Skin epidermis (tissue), 12 donors: ENCODE results near the gene SEC14L5.

ENCODE experiments used
- H3K27ac ChIP-seq, 21 experiments: fragments of 200-600 bp; sonication (generic) in 11 of 21; one replicate each; pipeline ENCODE4 v1.5.0; 2020; ENCODE audit warnings: mild to moderate bottlenecking in 3 of 21, inconsistent platforms in 2 of 21, moderate library complexity in 2 of 21
- H3K4me3 ChIP-seq, 7 experiments: fragments of 200-600 bp; sonication (generic) in 2 of 7; one replicate each; pipeline ENCODE4 v1.5.0; 2020; ENCODE audit warnings: inconsistent platforms in 2 of 7, mild to moderate bottlenecking in 2 of 7, moderate library complexity in 1 of 7

Gene SEC14L5

DNA sequence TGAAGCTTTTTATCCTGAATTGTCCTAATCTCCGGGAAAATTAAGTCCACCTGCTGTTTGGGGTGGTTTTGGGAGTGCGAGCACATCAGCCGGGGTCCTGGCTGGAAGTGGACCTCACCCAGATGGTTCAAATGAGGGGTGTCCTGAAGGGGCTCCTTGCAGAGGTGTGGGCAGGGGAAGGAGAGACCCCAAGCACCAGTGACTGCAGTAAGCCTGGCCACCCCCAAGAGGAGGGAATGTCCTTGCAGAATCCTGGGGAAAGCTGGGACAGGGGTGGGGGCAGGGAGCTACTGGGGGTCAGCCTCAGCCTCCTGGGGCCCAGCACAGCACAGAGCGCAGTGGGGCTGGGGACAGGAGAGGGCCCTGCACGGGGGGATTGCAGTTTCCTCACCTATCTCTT is 46.2 kb downstream of the SEC14L5 start:
- Histone ChIP-seq H3K4me3 (no peak overlapping the region), H3K27ac (no peak overlapping the region)

DNA sequence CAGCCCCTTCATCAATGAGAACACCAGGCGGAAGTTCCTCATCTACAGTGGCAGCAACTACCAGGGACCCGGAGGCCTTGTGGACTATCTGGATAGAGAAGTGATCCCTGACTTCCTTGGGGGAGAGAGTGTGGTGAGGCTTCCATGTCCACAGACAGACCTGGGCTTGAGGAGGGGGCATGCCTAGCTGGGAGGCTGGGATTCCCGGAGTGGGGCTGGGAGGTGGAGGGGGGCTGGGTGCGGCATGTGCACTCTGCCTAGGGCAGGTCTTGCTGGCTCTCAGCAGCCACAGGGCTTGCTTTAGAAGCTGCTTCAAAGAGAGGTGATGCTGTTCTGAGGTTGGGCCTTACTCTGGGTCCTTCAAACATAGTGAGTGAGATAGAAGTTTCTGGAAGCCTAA is 47.8 kb downstream of the SEC14L5 start:
- H3K4me3 ChIP-seq: no peak overlapping the region
- no peak overlapping the region for H3K27ac ChIP-seq

DNA sequence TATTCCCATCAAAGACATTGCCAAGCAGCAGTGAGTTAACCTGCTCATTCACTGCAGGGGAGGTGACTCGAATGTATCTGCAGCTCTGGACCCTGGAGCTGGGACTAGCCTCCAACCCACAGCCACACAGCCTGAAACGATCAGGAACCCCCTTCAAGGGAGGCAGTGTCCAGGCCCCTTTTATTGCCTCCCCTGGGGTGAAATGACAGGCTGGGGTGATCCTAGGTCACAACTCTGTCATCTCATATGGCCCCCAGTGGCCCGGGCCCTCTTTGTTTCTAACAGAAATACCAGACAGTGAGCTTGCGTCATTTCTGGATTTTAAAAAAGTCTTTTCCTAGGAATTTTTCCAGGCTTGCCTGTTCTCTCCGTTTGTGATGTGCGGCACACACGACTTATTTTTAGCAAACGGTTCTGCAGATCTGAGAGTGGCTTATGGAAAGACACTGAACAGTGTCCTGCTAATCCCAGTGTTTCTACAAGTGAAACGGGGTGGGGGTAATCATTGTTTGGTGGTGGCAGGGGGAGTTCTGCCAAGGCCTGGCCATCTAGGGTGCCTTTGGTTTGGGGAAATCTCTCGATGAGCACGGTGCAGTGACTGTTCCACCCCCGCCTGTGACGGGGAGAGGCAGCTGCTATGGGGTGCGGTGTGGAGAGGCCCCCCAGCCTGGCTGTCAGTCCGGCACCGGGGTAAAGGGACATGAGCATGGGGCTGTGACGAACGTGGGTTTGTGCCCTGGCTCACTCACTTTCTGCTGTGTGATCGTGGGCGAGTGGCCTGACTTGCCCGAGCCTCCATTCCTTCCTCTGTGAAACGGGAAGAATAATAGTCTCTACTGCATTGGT is 48.4 kb downstream of the SEC14L5 start:
- no peak overlapping the region for H3K27ac ChIP-seq
- H3K4me3 ChIP-seq: no peak overlapping the region

DNA sequence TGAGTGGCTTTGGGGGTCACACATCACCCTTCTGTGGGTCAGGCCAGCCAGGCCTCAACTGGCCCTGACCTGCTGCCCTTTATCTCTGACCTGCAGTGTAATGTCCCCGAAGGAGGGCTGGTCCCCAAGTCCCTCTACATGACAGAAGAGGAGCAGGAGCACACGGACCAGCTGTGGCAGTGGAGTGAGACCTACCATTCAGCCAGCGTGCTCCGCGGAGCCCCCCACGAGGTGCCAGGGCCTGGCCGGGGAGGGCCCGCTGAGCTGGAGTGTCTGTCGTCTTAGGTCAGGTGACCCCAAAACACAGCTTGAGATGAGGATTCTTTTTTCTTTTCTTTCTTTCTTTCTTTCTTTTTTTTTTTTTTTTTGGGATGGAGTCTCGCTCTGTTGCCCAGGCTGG is 49.1 kb downstream of the SEC14L5 start:
- Histone ChIP-seq H3K27ac (no peak overlapping the region), H3K4me3 (no peak overlapping the region)

DNA sequence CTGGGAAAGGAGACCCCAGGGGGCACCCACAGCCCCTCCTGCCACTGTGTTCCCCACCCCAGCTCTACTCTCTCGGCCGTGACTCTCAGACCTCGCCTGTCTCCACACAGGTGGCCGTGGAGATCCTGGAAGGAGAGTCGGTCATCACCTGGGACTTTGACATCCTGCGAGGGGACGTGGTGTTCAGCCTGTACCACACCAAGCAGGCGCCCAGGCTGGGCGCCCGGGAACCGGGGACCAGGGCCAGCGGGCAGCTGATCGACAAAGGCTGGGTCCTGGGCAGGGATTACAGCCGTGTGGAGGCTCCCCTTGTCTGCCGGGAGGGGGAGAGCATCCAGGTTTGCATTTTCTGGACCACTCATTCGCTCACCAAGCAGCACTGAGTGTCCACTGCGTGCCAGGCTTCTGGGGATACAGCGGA is 50.2 kb downstream of the SEC14L5 start:
- H3K4me3 ChIP-seq: no peak overlapping the region
- H3K27ac ChIP-seq: no peak overlapping the region

DNA sequence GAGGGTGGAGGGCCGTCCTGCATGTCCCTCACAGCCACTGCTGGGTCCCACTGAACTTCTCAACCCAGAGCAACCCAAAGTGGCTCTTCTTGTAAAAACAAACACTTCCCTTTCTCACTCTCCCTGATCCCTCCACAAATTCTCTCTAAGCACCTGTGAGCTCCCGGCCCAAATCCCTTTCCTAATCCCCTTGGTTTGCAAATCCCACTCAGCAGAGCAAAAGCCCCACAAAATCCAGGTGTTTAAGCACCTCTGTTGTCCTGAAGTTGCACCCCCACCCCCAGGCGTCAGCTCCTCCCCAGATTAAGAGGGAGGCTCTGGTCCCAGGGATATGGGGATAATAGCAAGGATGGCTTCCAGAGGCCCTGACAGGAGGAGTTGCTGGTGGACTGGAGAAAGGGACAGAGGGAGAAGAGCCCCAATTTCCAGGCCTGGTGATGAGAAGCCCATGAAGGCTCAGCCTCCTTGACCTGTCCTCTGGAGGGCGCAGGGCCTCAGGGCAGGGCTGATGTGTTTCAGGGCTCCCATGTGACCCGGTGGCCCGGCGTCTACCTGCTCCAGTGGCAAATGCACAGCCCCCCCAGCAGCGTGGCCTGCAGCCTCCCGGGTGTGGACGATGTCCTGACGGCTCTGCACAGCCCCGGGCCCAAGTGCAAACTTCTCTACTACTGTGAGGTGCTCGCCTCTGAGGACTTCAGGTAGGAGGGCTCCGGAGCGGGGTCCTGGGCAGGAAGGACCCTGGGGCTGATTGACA is 52.6 kb downstream of the SEC14L5 start:
- H3K27ac ChIP-seq: no peak overlapping the region

DNA sequence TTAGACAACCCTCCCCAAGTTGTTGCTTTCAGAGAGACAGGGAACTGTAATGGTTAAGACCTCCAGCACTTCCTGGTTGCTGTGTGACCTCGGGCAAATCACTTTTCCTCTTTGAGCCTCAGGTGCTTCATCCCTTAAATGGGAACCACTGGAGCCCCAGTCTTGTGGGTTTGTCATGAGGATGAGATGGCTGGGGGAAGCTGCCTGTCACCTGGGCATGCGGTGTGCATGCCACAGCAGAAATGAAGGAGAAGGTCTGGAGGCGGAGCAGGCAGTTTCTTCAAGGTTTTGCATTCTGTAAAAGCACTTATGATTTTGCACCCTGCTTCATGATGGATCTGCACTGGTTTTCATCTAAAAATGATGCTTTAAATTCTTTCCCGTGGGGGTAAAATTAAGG is 53.5 kb downstream of the SEC14L5 start:
- no peak overlapping the region for H3K4me3 ChIP-seq
- no peak overlapping the region for H3K27ac ChIP-seq

More for the DNA sequence above, 52.6 kb downstream of the SEC14L5 start:
- H3K4me3 ChIP-seq: no peak overlapping the region

DNA sequence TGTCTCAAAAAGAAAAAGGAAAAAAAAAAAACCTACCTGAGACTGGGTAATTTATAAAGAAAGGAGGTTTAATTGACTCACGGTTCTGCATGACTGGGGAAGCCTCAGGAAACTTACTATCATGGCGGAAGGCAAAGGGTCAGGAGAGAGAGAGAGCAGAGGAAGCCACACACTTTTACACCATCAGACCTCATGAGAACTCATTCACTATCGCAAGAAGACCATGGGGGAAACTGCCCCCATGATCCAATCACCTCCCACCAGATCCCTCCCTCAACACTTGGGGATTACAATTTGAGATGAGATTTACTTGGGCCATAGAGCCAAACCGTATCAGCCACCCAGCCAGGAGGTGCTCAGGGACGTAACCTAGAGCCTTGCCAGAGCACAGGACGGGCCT is 54.8 kb downstream of the SEC14L5 start:
- Histone ChIP-seq H3K27ac (no peak overlapping the region), H3K4me3 (no peak overlapping the region)

DNA sequence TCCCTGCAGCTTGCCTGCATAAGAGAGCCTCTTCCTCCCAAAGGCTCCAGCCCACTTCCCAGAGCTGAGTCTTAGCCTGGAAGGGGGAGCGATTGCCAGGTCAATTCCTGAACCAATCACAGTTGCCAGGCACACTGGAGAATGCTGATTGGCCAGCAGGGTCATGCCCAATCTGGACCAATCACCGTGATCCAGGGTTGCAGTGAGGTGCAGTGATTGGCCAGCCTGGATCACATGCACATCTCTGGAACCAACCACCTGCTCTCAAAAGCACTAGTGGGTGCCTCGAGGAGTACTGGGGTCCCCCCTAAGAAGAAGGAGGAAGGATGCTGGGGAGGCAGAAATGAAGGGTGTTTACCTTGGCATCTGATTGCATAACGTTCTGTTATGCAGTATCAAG is 57.2 kb downstream of the SEC14L5 start:
- Histone ChIP-seq H3K27ac (no peak overlapping the region), H3K4me3 (no peak overlapping the region)

DNA sequence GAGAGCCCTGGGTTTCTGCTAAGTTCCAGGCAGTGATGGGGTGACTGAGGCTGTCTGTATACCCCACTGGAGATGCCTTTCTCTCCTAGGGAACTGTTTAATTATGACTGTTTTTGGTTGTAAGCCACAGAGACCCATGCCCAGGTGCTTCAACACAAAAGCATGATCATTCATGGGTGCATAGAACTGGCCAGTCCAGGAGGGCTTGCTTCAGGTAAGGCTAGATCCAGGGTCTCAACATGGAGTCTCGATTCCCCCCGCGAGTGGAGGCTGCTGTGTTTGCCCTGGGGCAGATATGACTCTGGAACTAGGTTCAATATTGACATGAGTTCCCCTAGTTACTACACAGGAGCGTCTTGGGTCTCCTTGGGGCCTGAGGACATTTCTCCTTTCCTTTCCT is 57.8 kb downstream of the SEC14L5 start:
- H3K27ac ChIP-seq: no peak overlapping the region

DNA sequence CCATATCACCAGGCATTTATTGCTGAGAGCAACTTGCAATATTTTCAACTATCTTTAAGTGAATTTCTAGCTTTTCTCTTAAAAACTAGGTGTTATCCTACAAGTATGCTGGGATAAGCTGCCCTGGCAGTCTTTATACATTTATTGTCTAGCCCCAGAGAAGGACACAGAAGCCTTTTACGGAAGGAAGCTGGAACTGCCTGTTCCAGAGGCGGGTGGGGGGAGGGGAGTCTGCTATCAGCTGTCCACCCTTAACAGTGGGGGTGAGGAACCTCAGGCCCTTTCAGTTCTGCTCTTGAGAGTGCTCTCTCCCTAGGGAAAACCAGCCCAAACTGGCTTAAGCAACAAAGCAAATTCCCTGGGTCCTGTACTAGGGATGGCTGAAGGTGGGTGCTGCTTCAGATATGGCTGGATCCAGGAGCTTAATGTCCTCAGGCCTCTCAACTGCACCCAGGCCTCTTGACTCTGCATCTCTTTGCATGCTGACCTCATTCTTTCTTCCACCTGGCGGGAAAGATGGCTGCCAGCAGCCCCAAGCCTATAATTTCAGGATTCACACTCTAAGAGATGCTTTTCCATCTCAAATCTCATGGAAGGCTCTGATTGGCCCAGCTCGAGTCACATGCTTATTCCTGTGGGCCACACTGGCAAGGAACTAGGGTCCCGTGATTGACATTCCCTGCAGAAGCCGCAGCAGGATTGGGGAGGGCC is 59.0 kb downstream of the SEC14L5 start:
- Histone ChIP-seq H3K4me3 (no peak overlapping the region), H3K27ac (no peak overlapping the region)

More for the DNA sequence above, 57.8 kb downstream of the SEC14L5 start:
- H3K4me3 ChIP-seq: no peak overlapping the region

DNA sequence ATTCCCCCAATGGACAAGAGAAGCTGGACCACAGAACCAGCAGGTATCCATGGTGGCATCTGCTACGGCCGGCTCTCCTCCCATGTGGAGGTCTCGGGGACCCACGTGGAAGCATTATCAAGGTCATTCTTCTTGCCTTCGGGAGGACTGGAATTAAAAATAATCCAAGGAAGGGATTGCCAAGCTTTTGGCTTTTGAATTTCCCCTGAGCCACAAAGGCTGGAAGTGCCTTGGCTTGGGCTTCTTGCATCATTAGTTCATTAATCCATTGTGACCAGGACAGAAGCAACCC is 59.5 kb downstream of the SEC14L5 start:
- Histone ChIP-seq H3K27ac (no peak overlapping the region), H3K4me3 (no peak overlapping the region)

DNA sequence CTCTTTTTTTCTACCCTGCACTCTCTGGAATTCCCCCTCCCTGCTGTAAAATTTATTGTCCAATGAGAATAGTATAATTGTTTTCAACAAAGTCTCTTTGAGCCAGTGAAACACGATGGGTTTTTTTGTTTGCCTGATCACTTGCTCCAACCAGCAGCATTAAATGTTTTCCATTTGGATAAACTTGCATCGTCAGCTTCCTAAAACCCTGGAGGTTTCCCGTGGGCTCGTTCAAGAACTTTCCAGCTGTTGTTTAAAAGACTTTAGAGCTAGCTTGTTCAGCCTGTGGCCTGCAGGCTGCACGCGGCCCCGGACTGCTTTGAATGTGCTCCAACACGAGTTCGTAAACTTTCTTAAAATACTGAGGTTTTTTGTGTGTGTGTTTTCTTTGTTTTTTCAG is 60.7 kb downstream of the SEC14L5 start:
- H3K27ac ChIP-seq: no peak overlapping the region

DNA sequence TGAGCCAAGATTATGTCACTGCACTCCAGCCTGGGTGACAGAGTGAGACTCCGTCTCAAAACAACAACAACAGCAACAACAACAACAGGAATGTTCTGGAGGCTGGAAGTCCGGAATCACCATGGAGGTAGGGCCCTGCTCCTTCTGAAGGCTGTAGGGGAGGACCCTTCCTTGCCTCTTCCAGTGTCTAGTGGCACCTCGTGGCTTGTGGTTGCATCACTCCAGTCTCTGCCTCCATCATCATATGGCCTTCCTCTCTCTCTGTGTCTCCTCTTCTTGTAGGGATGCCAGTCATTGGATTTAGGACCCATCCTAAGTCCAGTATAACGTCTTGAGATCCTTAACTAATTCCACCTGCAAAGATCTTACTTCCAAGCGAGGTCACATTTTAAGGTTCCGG is 61.6 kb downstream of the SEC14L5 start:
- Histone ChIP-seq H3K27ac (no peak overlapping the region), H3K4me3 (no peak overlapping the region)

More for the DNA sequence above, 60.7 kb downstream of the SEC14L5 start:
- H3K4me3 ChIP-seq: no peak overlapping the region

DNA sequence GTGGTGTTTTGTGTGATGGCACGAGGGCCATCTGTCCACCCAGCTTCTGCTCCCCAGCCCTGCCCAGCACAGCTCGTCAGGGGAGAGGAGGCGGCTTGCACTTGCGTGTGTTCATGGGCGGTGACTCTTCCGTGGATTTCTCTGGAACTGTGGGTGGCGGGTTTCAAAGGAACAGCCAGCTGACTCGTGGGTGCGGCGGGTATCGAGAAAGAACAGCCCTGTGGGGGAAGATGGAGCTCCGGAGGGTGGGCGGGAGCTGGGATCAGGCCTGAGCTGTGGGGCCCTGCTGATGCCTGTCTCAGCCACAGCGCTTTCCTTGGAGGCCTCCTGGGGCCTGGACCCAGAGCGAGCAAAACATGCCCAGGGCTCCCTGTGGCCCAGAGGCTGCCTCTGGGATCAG is 62.4 kb downstream of the SEC14L5 start:
- H3K4me3 ChIP-seq: no peak overlapping the region
- peak overlapping the region in 2 of 21 experiments; percentile 17 to 44 for H3K27ac ChIP-seq

DNA sequence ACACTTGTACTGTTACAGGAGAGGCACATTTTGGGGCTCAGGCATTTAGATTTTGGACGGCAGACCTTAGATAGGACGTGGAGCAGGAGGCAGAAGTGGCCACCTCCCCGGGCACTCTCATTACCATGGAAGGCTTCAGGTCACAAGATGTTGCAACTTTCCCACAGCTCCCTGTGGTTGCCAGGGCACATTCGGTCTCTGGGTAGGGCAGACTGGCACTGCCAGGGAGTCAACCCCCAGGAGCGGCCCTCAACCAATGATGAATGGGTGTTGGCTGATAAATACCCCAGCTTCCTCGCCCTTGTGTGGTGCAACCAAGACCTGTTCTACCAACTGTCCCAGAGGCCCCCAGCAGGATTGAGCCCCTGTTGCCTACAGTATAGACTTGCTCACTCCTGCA is 64.4 kb downstream of the SEC14L5 start:
- no peak overlapping the region for H3K27ac ChIP-seq
- H3K4me3 ChIP-seq: no peak overlapping the region

DNA sequence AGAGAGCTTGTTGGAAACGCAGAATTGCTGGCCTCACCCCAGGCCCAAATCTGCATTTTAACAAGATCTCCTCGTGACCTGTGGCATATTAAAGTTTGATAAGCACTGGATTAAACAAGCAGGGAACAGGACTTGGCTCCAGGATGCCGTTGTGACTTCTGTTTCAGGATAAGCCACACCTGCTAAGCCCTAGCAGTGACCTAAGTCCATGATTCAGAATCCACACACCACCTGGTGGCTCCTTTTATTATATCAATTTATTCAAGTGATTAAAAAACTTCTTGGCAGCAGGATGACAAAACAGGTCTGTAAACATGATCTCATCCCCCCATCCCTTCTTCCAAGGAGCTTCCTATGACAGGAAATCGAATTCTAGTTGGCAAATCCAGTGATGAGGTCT is 66.5 kb downstream of the SEC14L5 start:
- Histone ChIP-seq H3K4me3 (no peak overlapping the region), H3K27ac (no peak overlapping the region)

DNA sequence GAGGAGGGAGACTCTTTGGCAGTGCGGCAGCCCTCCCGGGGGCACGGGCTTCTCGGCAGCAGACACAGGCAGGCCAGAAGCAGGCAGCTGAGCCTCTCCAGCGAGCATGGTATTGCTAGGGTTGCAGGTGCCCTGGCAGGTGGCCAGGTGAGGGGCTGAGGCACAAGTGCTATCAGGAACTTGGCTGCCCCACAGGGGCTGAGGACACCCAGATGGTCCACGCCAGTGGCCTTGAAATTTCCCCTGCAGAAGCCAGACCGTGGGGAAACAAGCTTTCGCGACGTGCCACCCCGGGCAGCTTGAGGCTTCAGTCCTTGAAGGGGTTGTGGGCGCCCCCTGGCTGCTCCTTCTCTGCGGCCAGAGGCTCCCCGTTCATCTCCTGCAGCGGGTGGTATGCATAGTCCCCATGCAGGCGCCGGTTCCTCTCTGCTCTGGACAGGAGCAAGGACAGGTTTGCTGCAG is 67.1 kb downstream of the SEC14L5 start:
- Histone ChIP-seq H3K27ac (no peak overlapping the region), H3K4me3 (no peak overlapping the region)

DNA sequence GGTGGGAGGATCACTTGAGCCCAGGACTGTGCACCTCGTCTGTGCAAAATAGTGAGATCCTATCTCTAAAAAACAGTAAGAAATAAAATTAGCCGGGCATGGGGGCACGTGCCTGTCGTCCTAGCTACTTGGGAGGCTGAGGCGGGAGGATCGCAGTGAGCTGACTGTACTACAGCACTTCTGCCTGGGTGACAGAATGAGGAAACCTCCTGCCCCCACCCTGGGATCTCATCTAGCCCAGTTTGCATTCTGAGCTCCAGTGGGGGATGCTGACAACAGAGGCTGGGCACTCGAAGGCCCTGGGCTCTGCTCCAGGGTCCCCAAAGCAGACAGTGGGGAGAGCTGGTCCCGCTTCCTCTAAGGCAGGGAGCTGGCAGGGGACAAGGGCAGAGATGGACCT is 68.5 kb downstream of the SEC14L5 start:
- Histone ChIP-seq H3K4me3 (no peak overlapping the region), H3K27ac (no peak overlapping the region)

DNA sequence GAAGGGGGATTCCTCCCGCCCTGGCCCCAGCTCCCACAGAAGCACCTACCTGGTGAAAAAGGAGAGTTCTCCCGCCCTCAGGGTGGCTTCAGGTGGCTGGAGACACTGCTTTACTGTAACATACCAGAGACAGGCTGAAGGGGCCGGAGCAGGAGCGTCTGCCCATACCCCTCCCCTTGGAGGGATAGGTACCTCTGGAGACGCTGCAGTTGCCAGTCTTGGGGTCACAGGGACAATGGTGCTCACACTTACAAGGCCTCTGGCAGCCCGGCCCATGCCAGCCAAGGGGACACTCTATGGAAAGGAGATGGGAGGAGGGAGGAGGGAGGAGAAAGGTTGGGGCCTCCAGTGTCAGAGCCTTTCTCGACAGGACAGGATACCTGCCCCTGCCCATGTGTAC is 69.0 kb downstream of the SEC14L5 start:
- no peak overlapping the region for H3K27ac ChIP-seq
- H3K4me3 ChIP-seq: no peak overlapping the region
